H54 (cell line): ENCODE measurements around the gene PAK1IP1.
"Not testable (repeated sequence)": the region's sequence is repeated elsewhere in the genome, so short reads cannot be mapped to it uniquely, and the experiment has no call there.

ENCODE experiments used
- DNase-seq: peaks from one replicate; pipeline ENCODE4 v3.0.0; 2011; ENCODE audit warnings: low spot score, mixed read lengths; ENCODE audit not compliant: insufficient read length
- FAIRE-seq: peaks from 3 replicates; lab custom pipeline; 2011; peaks lifted over from hg19 to GRCh38; lab: Jason Lieb, UNC
- POLR2A ChIP-seq: IDR thresholded peaks from 2 replicates; pipeline ENCODE4 v1.6.1; 2011; ENCODE audit warnings: low read depth, mild to moderate bottlenecking, low read length

The PAK1IP1 gene

GRCh38 chr6:10720265-10720959 is 25.6 kb downstream of the PAK1IP1 start:
- TF ChIP-seq POLR2A: peak; percentile 44; the same call in 1 of the 2 replicates
- DNase-seq (no peak), FAIRE-seq (no peak)

- not testable (repeated sequence) for FAIRE-seq
Measured at GRCh38 chr6:10720960-10721849, 26.4 kb downstream of the PAK1IP1 start.

GRCh38 chr6:10721850-10722569 is 27.2 kb downstream of the PAK1IP1 start:
- no peak for TF ChIP-seq POLR2A
- no peak for FAIRE-seq
- no peak for DNase-seq

More at GRCh38 chr6:10720960-10721849, 26.4 kb downstream of the PAK1IP1 start:
- DNase-seq: not testable (repeated sequence)

GRCh38 chr6:10722570-10722819 is 27.7 kb downstream of the PAK1IP1 start:
- TF ChIP-seq POLR2A: no peak
- no peak for FAIRE-seq
- no peak for DNase-seq

- FAIRE-seq: no peak
- TF ChIP-seq POLR2A: peak; percentile 88
Measured at GRCh38 chr6:10722820-10723566, 28.2 kb downstream of the PAK1IP1 start, which contains the start of gene TMEM14C. TMEM14C (plus strand) TSS chr6:10723070; CDS start chr6:10724614, 1,544 bp downstream.

GRCh38 chr6:10723567-10723881 is 28.8 kb downstream of the PAK1IP1 start:
- FAIRE-seq (no peak), DNase-seq (no peak)
- TF ChIP-seq POLR2A: no peak

More at GRCh38 chr6:10722820-10723566, 28.2 kb downstream of the PAK1IP1 start, which contains the start of gene TMEM14C:
- DNase-seq: peak; percentile 92

- FAIRE-seq (no peak), DNase-seq (no peak)
- TF ChIP-seq POLR2A: no peak
Measured at GRCh38 chr6:10725044-10725443, 30.3 kb downstream of the PAK1IP1 start.

- FAIRE-seq (no peak), DNase-seq (no peak)
- TF ChIP-seq POLR2A: no peak
Measured at GRCh38 chr6:10725716-10726115, 30.9 kb downstream of the PAK1IP1 start.

GRCh38 chr6:10730254-10730653 is 35.5 kb downstream of the PAK1IP1 start:
- no peak for TF ChIP-seq POLR2A
- FAIRE-seq: no peak

GRCh38 chr6:10733151-10733715 is 38.5 kb downstream of the PAK1IP1 start:
- FAIRE-seq: no peak
- no peak for TF ChIP-seq POLR2A
- DNase-seq: no peak

More at GRCh38 chr6:10730254-10730653, 35.5 kb downstream of the PAK1IP1 start:
- no peak for DNase-seq

- no peak for TF ChIP-seq POLR2A
- DNase-seq: no peak
- no peak for FAIRE-seq
Measured at GRCh38 chr6:10733863-10734262, 39.1 kb downstream of the PAK1IP1 start.

GRCh38 chr6:10736731-10737130 is 42.0 kb downstream of the PAK1IP1 start:
- FAIRE-seq: no peak
- no peak for TF ChIP-seq POLR2A
- DNase-seq: no peak

- DNase-seq (no peak), FAIRE-seq (no peak)
- TF ChIP-seq POLR2A: no peak
Measured at GRCh38 chr6:10740061-10740460, 45.3 kb downstream of the PAK1IP1 start.

GRCh38 chr6:10741643-10742042 is 46.9 kb downstream of the PAK1IP1 start:
- FAIRE-seq, DNase-seq: not testable (repeated sequence)
